SK-N-MC (cell line): Measurements from ENCODE around the gene STX8.
A peak's percentile ranks its signal among the peaks of the same experiment; 100 is the strongest.

Experiments
- DNase-seq: peaks from one replicate; pipeline ENCODE4 v3.0.0-alpha.2; 2011; ENCODE audit warnings: low read depth, low spot score
- H3K27ac ChIP-seq: fragments of 200-600 bp; sonication (generic); 2 replicates; pipeline ENCODE4 v1.5.1; 2016; ENCODE audit warnings: mixed run types
- H3K36me3 ChIP-seq: fragments of 200-600 bp; sonication (generic); 2 replicates; pipeline ENCODE4 v1.6.1; 2017; ENCODE audit warnings: antibody characterized with exemption, low read length, mixed read lengths; ENCODE audit not compliant: insufficient read depth
- H3K4me3 ChIP-seq: fragments of 200-600 bp; sonication (generic); 2 replicates; pipeline ENCODE4 v1.5.1; 2016
- H3K9ac ChIP-seq: fragments of 200-600 bp; sonication (generic); 2 replicates; pipeline ENCODE4 v1.8.0; 2017; ENCODE audit warnings: mixed run types, mixed read lengths; ENCODE audit not compliant: insufficient read length
- H3K9me3 ChIP-seq: fragments of 200-600 bp; sonication (generic); 2 replicates; pipeline ENCODE4 v1.6.1; 2017; ENCODE audit warnings: low read depth, mild to moderate bottlenecking, antibody characterized with exemption, low read length, moderate library complexity, mixed read lengths
- EZH2 ChIP-seq: fragments of 200-600 bp; sonication (generic); IDR thresholded peaks from one replicate; pipeline ENCODE4 v1.6.1; 2017; ENCODE audit warnings: antibody characterized with exemption
- FOXP2 ChIP-seq: optimal IDR thresholded peaks from 2 replicates; pipeline ENCODE3; 2011; ENCODE audit warnings: mild to moderate bottlenecking, moderate library complexity; ENCODE audit not compliant: insufficient read depth; ENCODE audit errors: extremely low read length, control extremely low read depth
- POLR2AphosphoS5 ChIP-seq: IDR thresholded peaks from 2 replicates; pipeline ENCODE4 v1.6.1; 2012; ENCODE audit warnings: mild to moderate bottlenecking, low read depth, low read length, borderline replicate concordance

Gene STX8

DNA sequence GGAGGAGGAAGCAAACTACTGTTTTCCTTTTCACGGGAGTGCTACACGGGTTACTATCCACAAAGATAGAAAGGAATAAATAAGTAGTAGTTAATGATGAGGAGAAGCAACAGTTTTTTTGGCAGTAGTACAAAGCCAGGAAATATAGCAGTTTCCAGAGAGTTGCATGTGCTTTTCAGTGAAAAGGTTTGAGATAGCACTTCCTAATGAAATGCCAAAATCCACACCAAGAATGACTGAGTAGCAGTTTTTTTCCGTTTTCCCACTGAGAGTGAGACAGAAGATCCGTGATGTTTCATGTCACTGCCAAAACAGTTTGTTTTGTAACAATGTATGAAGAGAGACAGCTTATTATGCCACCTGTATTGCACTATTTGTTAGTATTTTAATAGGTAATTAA lies 129.1 kb downstream of the STX8 start:
- no peak for TF ChIP-seq EZH2
- TF ChIP-seq POLR2AphosphoS5: no peak
- TF ChIP-seq FOXP2: no peak

DNA sequence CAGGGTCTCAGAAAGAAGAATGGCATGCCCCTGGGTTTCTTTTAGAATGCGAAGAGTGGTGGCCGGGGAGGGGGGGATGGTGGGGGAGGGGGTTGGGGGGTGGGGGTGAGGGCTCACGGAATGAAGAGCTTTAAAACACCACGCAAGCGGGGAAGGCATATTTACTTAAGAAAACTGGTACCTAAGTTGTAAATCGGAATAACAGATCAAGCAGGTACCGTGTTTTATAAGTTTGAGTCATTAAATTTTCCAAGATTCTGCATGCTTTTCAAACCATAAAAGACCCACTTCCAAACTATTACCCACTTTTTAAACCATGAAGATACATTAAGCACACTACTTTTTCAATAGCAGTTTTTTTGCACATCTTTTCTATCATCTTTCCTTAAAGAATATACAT lies 130.2 kb downstream of the STX8 start:
- H3K36me3 ChIP-seq: no peaks in the 10 kb centered on the region
- TF ChIP-seq POLR2AphosphoS5 (no peak), FOXP2 (no peak), EZH2 (no peak)
- H3K4me3 ChIP-seq: no peak overlapping the region
- no peak for DNase-seq
- no peak overlapping the region for H3K9ac ChIP-seq
- H3K9me3 ChIP-seq: no peaks in the 10 kb centered on the region
- H3K27ac ChIP-seq: no peak overlapping the region

More for the DNA sequence above, 129.1 kb downstream of the STX8 start:
- H3K9me3 ChIP-seq: no peaks in the 10 kb centered on the region
- H3K27ac ChIP-seq: peak overlapping the region; percentile 34; the same call in 1 of the 2 replicates
- no peak for DNase-seq
- peak overlapping the region; percentile 20; the same call in 1 of the 2 replicates for H3K4me3 ChIP-seq
- no peaks in the 10 kb centered on the region for H3K36me3 ChIP-seq
- H3K9ac ChIP-seq: no peak overlapping the region

DNA sequence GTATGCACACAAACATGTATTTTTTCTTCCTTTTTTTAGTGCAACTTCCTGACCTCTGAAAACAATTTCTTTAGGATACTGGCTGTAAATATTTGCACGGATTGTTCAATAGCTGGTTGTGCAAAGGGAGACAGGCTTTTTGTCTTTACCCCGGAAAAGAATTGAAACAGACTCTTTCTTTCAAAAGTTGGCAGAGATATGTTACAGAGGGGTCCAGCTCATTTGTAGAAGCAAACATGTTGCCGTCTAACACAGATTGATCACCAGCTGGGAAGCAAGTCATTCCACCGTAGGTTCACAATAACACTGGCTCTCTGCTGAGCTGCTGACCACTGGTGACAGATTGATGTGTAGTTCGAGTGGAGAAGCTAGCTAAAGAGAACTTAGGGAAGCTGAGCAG lies 130.9 kb downstream of the STX8 start:
- no peak for DNase-seq
- no peaks in the 10 kb centered on the region for H3K9me3 ChIP-seq
- TF ChIP-seq FOXP2 (no peak), EZH2 (no peak), POLR2AphosphoS5 (no peak)
- no peak overlapping the region for H3K9ac ChIP-seq
- H3K27ac ChIP-seq: no peak overlapping the region
- no peaks in the 10 kb centered on the region for H3K36me3 ChIP-seq
- H3K4me3 ChIP-seq: no peak overlapping the region

DNA sequence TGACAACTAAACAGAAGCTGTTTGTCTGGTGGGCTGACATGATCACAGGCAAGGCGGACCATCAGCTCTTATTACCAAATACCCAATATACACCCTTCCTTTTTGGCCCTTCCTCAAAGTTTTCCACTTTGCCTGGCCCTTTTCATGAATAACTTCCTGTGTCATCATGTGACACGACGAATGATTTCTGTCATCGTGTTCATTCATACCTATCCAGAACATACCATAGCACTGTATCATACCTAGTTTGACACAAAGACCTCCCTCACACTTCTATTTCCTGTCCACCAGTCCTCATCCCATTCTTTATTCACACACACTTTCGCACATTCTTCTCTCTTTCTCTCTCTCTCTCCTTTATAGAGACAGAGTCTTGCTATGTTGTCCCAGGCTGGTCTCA lies 131.8 kb downstream of the STX8 start:
- no peak overlapping the region for H3K9ac ChIP-seq
- no peaks in the 10 kb centered on the region for H3K9me3 ChIP-seq
- H3K4me3 ChIP-seq: no peak overlapping the region
- H3K36me3 ChIP-seq: no peaks in the 10 kb centered on the region
- no peak for DNase-seq
- H3K27ac ChIP-seq: no peak overlapping the region
- TF ChIP-seq EZH2 (no peak), POLR2AphosphoS5 (no peak), FOXP2 (no peak)

DNA sequence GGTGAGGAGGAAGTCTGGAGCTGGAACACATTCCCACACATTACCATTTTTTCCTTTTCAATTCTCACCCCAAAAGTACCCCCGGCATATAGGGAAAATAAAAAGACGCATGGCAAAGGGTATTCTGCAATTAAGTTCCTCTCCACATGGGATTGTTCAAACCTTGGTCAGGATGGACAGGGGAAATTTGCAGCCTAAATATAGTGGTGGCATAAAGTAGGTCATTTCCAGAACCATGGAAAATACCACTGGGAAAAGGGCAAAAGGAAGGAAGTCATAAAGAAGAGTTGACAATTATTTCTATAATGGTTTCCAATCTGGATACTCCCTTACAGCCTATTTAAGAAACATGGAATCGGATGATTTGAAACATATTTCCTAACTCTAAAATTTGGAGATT lies 135.8 kb downstream of the STX8 start:
- TF ChIP-seq FOXP2 (no peak), POLR2AphosphoS5 (no peak), EZH2 (no peak)
- H3K9ac ChIP-seq: no peak overlapping the region
- no peak for DNase-seq
- no peak overlapping the region for H3K27ac ChIP-seq
- no peaks in the 10 kb centered on the region for H3K9me3 ChIP-seq
- no peak overlapping the region for H3K4me3 ChIP-seq
- no peaks in the 10 kb centered on the region for H3K36me3 ChIP-seq

DNA sequence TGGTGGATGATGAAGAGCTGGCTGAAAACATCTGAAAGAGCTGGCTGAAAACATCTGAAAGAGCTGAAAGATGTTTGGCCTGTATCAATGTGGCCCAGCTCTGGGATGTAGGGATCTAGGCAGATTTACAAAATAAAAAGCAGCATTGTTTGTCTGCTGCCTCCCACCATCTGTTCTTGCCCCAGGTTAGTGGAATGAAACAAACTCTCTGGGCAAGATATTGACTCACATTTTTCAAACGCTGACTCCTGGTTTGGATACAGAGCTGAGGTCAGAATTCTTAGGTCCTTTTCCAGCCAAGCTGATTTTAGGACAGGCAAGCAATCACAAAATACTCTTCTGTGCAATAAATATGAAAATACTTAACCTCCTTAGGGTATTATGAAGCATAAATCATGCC lies 139.0 kb downstream of the STX8 start:
- no peaks in the 10 kb centered on the region for H3K36me3 ChIP-seq
- no peak overlapping the region for H3K27ac ChIP-seq
- H3K4me3 ChIP-seq: no peak overlapping the region
- no peak overlapping the region for H3K9ac ChIP-seq
- no peaks in the 10 kb centered on the region for H3K9me3 ChIP-seq
- TF ChIP-seq EZH2 (no peak), POLR2AphosphoS5 (no peak), FOXP2 (no peak)
- DNase-seq: no peak

DNA sequence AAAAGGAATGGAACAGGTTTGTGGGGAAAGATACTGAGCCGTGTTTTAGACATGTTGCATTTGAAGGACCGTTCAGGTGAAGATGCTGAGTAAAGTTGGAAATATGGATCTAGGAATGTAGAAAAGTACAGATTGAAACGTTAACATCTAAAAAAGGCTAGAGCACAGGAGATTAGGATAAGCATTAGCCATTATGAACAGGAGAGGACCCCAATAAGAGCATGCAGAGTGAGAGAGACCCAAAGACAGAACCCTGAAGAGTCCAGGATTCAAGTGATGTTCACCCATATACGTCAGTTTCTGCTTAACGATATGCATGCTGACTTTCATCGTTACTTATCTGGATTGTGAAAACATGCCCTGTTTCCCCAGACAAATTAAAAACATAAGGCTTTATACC lies 140.5 kb downstream of the STX8 start:
- H3K27ac ChIP-seq: no peak overlapping the region
- H3K9me3 ChIP-seq: no peaks in the 10 kb centered on the region
- no peak for DNase-seq
- no peak for TF ChIP-seq POLR2AphosphoS5
- TF ChIP-seq FOXP2: no peak
- TF ChIP-seq EZH2: no peak
- H3K9ac ChIP-seq: no peak overlapping the region
- no peak overlapping the region for H3K4me3 ChIP-seq
- no peaks in the 10 kb centered on the region for H3K36me3 ChIP-seq

DNA sequence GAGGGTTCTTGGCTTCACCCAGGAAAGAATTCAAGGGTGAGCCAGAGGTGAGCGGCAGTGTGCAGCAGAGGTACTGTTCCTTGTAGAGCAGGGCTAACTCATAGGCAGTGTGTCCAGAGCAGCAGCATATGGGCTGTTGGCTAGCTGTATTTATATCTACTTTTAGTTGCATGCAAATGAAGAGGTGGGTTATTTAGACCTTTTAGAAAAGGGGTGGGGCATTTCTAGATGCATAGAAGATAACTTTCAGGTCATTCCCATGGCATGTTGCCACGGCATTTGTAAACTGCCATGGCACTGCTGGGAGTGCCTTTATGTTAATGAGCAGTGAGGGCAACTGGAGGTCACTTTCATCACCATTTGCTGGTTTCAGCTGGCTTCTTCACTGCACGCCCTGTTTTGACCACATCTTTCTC lies 141.0 kb downstream of the STX8 start:
- Histone ChIP-seq H3K36me3 (no peaks in the 10 kb centered on the region), H3K9me3 (no peaks in the 10 kb centered on the region), H3K9ac (no peak overlapping the region), H3K4me3 (no peak overlapping the region), H3K27ac (no peak overlapping the region)
- TF ChIP-seq FOXP2 (no peak), POLR2AphosphoS5 (no peak), EZH2 (no peak)
- no peak for DNase-seq

DNA sequence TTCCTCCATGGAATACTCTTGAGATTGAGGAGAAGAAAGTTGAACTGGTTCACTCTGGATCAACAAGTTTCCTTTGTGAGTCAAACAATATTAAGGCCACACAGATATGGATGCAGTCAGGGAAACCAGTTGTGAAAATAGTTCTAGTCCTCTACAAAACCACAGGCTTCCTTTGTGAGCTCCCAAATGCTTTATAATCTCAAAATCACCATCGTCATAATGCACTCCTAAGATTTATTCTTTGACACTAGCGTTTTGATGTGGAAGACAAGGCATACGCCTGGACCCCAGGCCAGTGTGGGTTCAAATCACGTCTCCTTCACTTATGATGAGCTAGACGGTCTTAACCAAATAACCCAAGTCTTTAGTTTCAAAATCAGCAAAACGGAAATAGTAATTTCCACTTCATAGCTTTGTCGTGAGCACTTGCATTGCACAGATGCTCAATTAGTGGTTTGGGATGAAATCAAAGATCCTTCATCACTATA lies 142.6 kb downstream of the STX8 start:
- H3K36me3 ChIP-seq: no peaks in the 10 kb centered on the region
- no peaks in the 10 kb centered on the region for H3K9me3 ChIP-seq
- no peak overlapping the region for H3K9ac ChIP-seq
- no peak overlapping the region for H3K27ac ChIP-seq
- TF ChIP-seq POLR2AphosphoS5 (no peak), FOXP2 (no peak), EZH2 (no peak)
- DNase-seq: no peak
- H3K4me3 ChIP-seq: no peak overlapping the region
